ENCODE data around the gene TTLL10.

DNA sequence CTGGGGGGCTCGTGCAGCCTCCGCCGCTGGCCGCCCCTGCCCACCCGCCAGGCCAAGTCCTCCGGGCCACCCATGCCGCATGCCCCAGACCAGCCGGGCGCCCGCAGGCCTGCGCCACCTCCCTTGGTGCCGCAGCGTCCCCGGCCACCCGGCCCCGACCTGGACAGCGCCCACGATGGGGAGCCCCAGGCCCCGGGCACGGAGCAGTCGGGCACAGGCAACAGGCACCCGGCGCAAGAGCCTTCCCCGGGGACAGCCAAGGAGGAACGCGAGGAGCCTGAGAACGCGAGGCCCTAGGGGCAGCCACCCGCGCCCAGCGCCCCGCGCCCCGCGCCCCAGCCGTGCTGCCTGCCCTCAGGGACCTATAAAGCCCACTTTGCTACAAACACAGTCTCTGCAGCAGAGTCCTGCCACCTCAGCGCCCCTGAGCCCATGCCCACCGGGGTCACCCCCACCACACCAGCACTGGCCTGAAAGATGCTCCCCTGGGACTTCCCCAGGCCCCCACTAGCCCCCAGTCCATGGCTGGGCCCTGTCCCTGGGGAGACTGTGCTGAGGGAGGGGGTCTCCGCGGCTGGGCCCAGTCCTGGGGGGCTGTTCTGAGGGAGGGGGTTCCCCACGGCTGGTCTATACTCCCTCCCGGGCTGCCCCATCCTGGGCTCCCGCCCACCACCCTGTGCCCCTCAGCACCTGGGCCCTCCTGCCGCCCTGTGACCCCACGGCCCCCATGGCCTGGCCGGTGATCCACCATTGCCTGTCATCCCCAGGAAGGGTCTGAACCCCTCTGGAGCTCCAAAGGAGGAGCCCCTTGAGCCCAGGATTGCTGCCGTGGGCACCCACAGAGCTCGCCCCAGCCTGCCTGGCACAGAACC is 24.1 kb downstream of the TTLL10 start:
- TF ChIP-seq, protein P1, sequence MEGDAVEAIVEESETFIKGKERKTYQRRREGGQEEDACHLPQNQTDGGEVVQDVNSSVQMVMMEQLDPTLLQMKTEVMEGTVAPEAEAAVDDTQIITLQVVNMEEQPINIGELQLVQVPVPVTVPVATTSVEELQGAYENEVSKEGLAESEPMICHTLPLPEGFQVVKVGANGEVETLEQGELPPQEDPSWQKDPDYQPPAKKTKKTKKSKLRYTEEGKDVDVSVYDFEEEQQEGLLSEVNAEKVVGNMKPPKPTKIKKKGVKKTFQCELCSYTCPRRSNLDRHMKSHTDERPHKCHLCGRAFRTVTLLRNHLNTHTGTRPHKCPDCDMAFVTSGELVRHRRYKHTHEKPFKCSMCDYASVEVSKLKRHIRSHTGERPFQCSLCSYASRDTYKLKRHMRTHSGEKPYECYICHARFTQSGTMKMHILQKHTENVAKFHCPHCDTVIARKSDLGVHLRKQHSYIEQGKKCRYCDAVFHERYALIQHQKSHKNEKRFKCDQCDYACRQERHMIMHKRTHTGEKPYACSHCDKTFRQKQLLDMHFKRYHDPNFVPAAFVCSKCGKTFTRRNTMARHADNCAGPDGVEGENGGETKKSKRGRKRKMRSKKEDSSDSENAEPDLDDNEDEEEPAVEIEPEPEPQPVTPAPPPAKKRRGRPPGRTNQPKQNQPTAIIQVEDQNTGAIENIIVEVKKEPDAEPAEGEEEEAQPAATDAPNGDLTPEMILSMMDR (IDR thresholded peaks at IDR 0.05): no peak
- no peak for TF ChIP-seq POLR2AphosphoS5 (IDR thresholded peaks at IDR 0.05)

All from stomach (tissue), 4 donors.